ENCODE results near the gene LHX4.

The LHX4 gene

DNA sequence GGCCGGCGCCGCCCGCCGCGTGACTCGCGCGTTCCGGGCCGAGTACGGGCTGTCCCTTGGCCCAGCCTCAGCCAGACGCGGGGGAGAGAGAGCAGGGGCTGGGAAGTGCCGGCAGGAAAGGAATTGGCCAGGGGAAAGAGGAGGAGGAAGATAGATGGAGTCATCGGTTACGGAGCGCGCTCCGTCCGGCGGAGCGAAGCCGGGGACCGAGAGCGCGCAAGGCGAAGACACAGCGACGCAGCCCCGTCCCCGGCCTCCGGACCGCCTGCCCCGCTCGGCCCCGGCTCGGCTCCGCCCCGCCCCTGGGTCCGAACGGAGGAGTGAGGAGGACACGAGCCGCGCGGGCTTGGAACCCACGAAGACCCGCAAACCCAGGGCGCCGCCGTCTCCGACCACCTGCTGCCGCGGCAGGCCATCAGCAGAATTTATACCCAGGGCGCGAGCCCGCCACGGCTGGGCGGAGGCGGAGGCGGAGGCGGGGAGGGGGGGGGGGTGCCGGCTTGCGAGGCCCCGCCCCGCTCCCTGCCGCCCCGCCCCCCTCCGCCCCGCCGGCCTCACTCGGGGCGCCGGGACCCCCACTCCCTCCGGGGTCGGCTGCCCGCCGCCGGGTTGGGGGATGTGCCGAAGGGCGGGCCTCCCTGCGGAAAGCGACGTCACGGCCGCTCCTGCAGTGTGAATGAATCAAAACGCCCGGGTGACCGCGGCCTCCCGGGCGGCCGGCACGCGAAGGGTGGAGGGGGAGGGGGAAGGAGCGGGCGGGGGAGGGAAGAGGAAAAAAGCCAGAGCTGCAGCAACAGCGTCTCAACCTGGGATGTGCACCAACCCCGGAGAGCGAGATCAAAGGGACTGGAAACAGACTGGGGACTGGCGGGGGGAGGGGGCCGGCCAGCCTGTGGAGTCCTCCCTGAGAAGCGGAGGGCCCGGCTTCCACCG is at the start of gene LHX4:
TSS of gene LHX4 (plus strand) at position 782 of the 933 bp plus-strand sequence. CDS start 266 bp downstream, outside the sequence.
- TF ChIP-seq, protein P1, sequence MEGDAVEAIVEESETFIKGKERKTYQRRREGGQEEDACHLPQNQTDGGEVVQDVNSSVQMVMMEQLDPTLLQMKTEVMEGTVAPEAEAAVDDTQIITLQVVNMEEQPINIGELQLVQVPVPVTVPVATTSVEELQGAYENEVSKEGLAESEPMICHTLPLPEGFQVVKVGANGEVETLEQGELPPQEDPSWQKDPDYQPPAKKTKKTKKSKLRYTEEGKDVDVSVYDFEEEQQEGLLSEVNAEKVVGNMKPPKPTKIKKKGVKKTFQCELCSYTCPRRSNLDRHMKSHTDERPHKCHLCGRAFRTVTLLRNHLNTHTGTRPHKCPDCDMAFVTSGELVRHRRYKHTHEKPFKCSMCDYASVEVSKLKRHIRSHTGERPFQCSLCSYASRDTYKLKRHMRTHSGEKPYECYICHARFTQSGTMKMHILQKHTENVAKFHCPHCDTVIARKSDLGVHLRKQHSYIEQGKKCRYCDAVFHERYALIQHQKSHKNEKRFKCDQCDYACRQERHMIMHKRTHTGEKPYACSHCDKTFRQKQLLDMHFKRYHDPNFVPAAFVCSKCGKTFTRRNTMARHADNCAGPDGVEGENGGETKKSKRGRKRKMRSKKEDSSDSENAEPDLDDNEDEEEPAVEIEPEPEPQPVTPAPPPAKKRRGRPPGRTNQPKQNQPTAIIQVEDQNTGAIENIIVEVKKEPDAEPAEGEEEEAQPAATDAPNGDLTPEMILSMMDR (conservative IDR thresholded peaks at IDR 0.05; ENCODE audit: low read depth), result no peak
- peak; percentile 67 for DNase-seq (ENCODE audit: low spot score)
- ChIA-PET CTCF (interaction anchor here (0.6 to 1.4 kb wide), 3 partner anchors 37 to 253 kb away, joined by 3 to 7 read pairs (median 3); no protein-coding TSS in a partner anchor), POLR2A (ENCODE audit: low non-redundant PET) (no interaction called here)
- no peak within 1 kb of the TSS for H3K27ac ChIP-seq

GRCh38 chr1:180181048-180181447 is 49.0 kb upstream of the LHX4 start:
- DNase-seq (ENCODE audit: low spot score), result no peak
- ChIA-PET CTCF (interaction anchor here (0.6 to 1.1 kb wide), 3 partner anchors 14 to 971 kb away, joined by 3 to 4 read pairs (median 4); no protein-coding TSS in a partner anchor), POLR2A (ENCODE audit: low non-redundant PET) (no interaction called here)
- H3K27ac ChIP-seq, result no peak overlapping the region
- TF ChIP-seq, protein P1 (conservative IDR thresholded peaks at IDR 0.05; ENCODE audit: low read depth), result peak; percentile 23; the same call in 1 of the 2 replicates

DNA sequence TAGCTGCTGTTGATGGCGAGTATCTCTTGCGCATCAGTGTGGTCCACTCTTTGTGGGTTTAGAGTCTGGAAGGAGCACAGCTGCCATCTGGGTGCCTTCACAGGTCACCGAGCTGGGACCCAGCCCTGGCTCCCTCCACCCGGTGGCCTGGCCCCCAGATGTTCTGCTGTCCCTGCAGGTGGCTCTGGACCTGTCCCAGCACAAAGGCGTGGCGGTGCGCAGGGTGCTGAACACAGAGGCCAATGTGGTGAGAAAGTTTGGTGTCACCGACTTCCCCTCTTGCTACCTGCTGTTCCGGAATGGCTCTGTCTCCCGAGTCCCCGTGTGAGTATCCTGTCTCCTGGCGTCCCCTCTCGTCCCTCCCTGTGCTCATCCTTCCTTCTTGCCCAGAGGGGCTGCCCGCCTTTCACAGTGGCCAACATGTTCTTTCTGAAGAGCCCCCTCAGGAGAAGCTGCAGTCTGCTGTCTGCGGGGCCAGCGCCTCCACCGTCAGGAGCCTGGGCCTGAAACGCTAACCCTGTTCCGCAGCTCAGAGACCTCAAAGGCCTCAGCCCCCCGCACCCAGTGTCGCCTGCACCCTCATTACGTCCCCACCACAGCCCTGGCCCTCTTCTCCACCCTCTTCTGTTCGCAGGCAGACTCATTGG is 47.9 kb upstream of the LHX4 start:
- no peak for DNase-seq (ENCODE audit: low spot score)
- CTCF ChIA-PET, result no interaction called here
- POLR2A ChIA-PET (ENCODE audit: low non-redundant PET), result no interaction called here
- H3K27ac ChIP-seq, result no peak overlapping the region
- TF ChIP-seq, protein P1 (conservative IDR thresholded peaks at IDR 0.05; ENCODE audit: low read depth), result no peak

- no peak overlapping the region for H3K27ac ChIP-seq
- DNase-seq (ENCODE audit: low spot score), result no peak
- CTCF ChIA-PET, result no interaction called here
- POLR2A ChIA-PET (ENCODE audit: low non-redundant PET), result no interaction called here
- TF ChIP-seq, protein P1 (conservative IDR thresholded peaks at IDR 0.05; ENCODE audit: low read depth), result no peak
These were observed 47.3 kb upstream of the LHX4 start for GRCh38 chr1:180182643-180183311.

- ChIA-PET POLR2A (ENCODE audit: low non-redundant PET) (no interaction called here), CTCF (no interaction called here)
- TF ChIP-seq, protein P1 (conservative IDR thresholded peaks at IDR 0.05; ENCODE audit: low read depth), result no peak
- DNase-seq (ENCODE audit: low spot score), result no peak
- H3K27ac ChIP-seq, result no peak overlapping the region
These were observed 46.6 kb upstream of the LHX4 start for GRCh38 chr1:180183426-180183825.

DNA sequence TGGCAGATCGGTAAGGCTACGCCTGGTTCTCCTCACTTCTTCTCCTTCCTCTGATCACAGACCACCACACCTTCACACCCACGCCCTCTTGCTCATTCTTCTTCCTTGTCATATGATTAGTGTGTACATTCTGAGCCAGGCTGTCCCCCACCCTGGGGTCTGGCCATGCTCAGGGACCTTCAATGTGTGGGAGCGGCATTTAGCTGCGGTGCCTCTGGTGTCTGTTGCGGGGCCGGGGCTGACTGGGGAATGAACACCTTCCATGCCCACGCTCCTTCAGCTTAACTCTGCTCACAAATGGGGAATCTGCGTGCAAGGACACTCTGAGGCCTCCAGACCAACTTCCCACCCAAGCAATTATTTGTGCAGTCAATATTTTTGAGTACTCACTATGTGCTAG is 46.0 kb upstream of the LHX4 start:
- POLR2A ChIA-PET (ENCODE audit: low non-redundant PET), result no interaction called here
- TF ChIP-seq, protein P1 (conservative IDR thresholded peaks at IDR 0.05; ENCODE audit: low read depth), result no peak
- no peak for DNase-seq (ENCODE audit: low spot score)
- H3K27ac ChIP-seq, result no peak overlapping the region
- CTCF ChIA-PET, result interaction anchor here (0.6 kb wide), 1 partner anchor 32 kb away, joined by 3 read pairs; no protein-coding TSS in a partner anchor

All from RWPE1 (cell line).